NCI-H2227 treated with DMSO at 0.1 percent for 48 hours (cell line): ENCODE data around the gene BCL7C.

Experiments used
- DNase-seq: peaks from one replicate; lab custom pipeline; 2025; lab: John Stamatoyannopoulos, UW

The BCL7C gene

DNA sequence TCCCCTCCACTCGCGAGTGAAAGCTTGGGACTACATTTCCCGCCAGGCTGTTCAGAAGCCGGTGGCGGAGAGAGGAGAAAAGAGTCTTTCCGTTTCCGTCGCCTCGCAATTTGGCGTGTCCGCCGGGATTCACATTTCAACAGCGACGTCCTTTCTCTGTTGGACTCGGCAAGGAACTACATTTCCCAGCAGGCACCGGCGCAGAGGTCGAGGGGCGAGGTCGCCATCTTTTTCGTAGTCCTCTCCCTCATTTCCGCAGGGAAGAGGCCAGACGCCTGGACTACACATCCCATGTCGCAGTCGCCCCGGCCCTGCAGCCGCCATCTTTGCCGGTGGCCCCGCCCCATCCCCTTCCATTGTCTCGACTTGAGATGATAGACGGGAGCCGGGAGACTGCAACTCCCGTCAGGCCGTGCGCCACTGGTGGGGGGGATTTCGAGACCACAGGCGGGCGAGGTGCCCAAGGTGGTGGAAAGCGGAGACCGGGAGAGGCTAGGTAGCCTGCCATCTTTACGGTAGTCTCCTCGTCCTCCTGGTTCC, 28.6 kb upstream of the BCL7C start:
- DNase-seq = peak; percentile 99

- peak; percentile 90 for DNase-seq
These were observed 28.0 kb upstream of the BCL7C start for GRCh38 chr16:30921748-30922419.

DNA sequence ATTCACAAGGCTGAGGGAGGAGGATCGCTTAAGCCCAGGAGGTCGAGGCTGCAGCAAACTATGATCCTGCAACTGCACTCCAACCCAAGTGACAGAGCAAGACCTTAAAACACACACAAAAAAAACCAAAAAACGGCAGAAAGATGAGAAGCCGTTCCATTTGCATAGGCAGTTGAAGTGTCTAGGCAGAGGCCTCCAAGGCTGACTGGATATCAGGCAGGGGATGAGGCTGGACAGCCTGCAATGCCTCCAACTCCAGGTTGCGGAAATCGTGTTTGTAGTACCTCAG, 27.5 kb upstream of the BCL7C start:
- no peak for DNase-seq

GRCh38 chr16:30920891-30921290, 27.0 kb upstream of the BCL7C start:
- no peak for DNase-seq

DNA sequence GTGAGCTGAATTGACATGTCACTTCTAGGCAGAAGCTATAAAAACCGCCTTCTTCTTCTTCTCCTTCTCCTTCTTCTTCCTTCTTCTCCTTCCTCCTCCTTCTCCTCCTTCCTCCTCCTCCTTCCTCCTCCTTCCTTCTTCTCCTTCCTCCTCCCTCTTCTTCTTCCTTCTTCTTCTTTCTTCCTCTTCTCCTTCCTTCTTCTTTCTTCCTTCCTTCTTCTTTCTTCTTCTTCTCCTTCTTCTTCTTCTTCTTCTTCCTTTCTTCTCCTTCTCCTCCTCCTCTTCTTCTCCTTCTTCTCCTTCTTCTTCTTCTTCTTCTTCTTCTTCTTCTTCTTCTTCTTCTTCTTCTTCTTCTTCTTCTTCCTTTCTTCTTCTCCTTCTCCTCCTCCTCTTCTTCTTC, 24.7 kb upstream of the BCL7C start:
- DNase-seq = no peak

DNA sequence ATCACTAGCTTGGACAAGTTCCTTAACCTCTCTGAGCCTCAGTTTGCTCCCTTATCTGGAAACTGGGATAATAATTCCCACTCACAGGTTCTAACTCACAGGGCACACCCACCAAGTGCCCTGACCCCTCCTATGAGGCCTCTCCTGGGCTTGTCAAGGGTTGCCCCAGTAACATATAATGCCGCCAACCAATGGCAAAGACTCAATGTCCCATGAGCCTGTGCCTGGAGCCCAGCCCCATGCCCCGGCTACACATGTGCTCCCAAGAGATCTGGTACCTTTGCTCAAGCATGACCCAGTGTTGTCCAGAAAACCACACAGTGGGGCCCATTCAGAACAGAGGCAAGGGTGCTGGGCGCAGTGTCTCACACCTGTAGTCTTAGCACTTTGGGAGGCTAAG, 21.0 kb upstream of the BCL7C start:
- DNase-seq = no peak

GRCh38 chr16:30912794-30913412, 19.0 kb upstream of the BCL7C start:
- no peak for DNase-seq

DNA sequence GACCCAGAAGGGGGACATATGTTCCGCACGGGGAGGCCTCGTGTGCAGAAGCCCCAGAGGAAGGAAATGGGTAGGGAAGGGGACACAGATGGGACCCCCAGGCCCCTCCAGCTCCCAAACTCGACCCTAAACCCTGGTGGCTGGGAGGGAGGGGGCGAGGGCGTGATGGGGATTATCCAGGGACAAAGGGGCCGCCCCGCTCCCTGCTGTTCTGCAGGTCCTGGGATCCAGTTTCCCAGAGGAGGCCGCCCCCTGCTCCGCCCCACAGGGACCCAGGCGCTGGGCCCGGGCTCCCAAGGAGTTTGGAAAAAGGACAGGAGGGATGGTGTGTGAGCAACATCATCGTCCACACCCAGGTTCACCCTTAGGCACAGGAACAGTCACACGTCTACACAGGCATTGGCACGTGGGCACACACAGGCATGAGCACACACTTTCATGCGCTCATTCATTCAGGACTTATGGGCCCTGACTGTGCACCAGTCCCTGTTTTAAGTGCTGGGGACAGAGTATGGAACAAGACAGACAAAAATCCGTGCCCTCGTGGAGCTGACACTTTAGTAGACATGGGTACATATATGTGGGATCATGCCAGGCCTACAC, 16.7 kb upstream of the BCL7C start:
- no peak for DNase-seq

GRCh38 chr16:30907064-30907463, 13.2 kb upstream of the BCL7C start:
- DNase-seq = no peak

DNA sequence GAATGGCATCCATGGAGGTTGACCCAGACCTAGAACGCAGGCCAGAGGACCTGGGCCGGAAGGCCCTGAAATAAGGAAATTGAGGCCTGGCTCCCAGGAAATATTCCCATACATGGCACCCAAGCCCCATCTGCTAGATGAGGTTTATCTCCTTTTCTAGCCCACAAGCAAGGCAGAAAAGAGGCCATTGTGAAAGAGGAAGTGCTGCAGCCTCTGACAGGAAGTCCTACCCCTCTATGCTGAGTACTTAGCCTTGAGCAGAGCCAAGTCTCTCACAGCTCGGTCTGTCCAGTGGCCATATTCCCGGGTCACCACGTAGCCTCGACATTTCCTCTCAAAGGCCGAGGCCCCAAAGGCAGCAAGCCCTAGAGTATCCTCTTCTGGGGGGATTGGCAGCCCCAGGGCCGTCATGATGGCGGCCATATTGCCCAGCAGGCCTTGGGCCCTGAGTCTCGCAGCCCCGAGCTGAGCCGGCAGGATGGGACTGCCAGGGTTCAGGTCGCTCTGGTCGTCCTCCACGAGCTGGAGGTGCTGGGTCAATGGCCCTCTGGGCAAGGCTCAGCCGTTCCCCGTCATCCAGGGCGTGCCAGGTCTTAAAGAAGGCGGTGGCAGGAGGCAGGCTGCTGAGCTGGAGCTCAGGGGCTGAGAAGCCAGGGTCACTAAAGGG, 10.4 kb upstream of the BCL7C start:
- no peak for DNase-seq

DNA sequence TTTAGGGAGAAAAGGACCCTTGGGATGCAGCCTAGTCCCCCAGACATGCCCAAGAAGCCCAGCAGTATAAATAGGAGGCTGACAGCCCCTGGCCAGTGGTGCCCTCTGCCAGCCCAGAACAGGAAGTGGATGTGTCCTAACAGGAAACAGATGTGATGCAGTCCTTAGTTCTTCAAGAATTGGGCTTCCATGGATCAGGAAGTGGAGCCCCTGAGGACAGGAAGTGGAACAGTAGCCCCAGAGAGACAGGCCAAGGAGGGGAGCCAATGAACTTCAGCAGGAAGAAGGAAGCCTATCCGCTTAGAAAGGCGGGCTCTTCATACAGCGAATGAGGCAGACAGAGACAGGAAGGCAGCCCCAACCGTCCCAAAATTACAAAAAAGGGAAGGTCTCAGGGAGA, 9.7 kb upstream of the BCL7C start:
- no peak for DNase-seq

GRCh38 chr16:30903002-30903401, 9.1 kb upstream of the BCL7C start:
- DNase-seq = no peak

DNA sequence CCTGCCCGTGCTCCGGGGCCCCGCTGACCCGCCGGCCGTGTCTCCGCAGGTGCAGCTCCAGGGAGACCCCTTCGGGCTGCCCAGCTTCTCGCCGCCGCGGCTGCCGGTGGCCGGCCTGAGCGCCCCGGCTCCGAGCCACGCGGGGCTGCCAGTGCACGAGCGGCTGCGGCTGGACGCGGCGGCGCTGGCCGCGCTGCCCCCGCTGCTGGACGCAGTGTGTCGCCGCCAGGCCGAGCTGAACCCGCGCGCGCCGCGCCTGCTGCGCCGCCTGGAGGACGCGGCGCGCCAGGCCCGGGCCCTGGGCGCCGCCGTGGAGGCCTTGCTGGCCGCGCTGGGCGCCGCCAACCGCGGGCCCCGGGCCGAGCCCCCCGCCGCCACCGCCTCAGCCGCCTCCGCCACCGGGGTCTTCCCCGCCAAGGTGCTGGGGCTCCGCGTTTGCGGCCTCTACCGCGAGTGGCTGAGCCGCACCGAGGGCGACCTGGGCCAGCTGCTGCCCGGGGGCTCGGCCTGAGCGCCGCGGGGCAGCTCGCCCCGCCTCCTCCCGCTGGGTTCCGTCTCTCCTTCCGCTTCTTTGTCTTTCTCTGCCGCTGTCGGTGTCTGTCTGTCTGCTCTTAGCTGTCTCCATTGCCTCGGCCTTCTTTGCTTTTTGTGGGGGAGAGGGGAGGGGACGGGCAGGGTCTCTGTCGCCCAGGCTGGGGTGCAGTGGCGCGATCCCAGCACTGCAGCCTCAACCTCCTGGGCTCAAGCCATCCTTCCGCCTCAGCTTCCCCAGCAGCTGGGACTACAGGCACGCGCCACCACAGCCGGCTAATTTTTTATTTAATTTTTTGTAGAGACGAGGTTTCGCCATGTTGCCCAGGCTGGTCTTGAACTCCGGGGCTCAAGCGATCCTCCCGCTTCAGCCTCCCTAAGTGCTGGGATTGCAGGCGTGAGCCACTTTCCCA, 8.4 kb upstream of the BCL7C start:
- DNase-seq = no peak

DNA sequence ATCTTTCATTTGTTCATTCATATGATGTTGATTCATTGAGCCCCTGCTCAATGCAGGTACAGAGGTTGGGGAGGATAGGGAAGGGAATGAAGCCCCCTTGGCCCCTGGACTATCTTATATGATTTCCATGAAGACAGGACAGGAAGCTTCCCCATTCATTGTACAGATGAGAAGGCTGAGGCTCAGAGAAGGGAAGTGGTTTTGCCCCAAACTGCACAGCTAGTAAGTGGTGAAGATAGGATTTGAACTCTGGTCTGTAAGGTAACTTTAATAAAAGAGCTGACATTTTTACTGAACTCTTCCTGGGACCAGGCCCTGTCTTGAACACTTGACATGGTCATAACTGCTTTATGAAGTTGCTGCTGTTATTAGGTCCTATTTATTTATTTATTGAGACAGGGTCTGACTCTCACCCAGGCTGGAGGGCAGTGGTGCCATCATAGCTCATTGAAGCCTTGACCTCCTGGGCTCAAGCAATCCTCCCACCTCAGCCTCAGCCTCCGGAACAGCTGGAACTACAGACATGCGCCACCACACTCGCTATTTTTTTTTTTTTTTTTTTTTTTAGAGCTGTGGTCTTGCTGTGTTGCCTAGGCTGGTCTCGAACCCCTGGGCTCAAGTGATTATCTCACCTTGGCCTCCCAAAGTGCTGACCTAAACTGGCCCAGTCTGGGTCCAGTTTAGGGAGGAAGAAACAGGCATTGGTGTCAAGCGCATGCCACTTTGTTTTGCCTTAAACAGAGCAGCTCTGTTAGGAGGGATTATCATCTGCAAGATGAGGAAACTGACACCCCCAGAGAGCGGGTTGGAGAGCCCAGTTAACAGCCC, 7.5 kb upstream of the BCL7C start:
- DNase-seq = no peak

DNA sequence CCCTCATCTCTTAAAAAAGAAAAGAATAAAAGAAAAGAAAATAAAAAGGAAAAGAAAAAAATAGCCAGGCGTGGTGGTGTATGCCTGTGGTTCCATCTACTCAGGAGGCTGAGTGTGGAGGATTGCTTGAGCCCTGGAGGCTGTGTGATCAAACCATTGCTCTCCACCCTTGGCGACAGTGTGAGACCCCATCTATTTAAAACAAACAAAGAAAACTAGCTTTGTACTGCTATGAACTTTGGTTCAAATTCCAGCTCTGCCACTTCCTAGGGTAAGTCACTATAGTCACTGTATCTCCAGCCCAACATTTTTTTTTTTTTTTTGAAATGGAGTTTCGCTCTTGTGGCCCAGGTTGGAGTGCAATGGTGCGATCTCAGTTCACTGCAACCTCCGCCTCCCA, 6.7 kb upstream of the BCL7C start:
- DNase-seq = no peak

GRCh38 chr16:30899794-30900193, 5.9 kb upstream of the BCL7C start:
- DNase-seq = no peak

DNA sequence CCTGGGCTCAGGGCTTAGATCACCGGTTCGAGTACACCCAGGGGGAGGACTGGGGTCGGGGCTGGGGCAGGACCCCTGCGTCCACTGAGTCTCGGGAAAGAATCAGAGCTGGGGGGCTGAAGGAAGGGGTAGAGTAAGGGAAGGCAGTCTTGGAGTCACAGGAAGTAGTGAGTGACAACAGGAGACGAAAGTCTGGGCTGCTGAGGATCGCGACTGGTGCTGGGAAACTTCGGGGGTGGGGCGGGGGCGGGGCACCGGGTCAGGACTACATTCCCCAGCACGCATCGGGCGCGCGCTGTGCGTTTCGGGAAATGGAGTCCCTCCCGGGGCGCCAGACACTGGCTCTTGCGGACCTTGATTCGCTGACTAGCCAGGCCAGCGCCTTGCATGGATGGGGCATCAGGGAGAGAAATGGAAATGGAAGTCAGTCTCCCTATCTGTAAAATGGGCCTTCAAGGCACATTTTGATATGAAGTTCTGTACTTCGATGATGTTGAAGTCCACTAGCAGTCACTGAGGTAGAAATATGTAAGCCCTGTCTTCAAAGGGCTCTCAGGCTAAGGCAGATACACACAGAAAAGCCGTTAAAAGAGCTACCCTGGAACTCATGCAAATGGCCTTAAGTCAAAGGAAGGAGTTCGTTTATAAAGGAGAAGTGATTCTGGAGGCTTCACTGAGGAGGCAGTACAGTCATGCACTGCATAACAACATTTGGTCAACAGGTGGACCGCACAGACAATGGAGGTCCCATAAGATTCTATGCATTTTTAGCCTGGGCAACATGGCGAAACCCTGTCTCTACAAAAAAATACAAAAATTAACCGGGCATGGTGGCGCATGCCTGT, 3.2 kb upstream of the BCL7C start:
- DNase-seq = peak; percentile 77

DNA sequence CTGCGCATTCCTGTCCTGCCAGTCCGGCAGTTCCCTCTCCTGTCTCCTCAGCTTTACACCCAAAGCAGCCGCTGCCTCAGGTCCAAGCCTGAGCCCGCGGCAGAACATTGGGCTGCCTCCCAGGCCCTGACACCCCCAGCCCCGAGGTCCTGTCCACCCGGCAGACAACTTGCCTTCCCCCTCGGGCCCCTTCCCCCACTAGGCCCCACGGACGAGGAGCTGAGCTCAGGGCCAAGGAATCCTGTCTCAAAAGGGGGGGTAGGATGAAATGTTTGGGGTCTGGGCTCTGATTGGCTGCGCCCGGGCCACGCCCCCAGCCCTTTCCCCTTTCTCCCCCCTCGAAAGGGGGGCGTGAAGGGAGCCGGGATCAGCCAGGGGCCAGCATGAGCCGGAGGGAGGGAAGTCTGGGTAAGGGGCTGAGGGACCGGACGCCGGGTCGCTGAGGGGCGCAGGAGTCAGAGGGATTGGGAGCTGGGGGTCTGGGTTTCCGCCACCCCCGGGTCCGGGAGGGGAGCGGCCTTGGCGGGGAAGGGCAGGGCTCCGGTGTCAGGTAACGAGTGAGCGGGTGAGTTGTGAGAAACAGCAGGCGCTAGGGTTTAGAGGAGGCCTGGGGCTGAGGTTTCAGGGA, 2.5 kb upstream of the BCL7C start, which contains the start of gene CTF1:
Gene CTF1 (plus strand): TSS at position 354 of the 628 bp plus-strand sequence. CDS start 30 bp downstream, at position 384.
- no peak for DNase-seq

DNA sequence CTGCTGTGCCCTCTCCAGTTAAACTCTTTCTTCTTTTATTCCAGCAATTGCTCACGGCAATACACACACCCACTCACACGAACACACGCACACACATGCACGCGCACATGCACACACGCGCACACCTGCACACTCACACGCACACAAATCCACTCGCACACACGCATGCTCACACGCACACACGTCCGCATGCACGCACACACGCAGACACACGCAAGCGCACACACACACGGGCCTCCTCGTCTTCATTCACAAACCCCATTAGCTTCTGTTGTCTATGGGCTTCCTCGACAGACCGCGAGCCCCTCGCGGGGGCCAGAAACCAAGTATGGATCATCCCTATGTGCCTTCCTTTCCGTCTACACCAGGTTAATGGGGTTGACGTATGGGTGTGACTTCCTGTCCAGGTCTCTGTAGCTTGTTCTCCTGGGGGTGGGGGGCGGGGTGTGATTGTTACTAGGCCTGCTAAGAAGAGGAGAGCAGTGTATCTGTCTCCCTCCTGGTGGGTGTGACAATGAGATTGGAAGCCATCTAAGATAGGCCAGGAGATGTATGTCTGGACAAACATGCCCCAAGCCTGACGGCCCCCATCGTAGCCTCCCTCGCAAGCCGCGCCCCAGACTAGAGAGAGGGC, 1.9 kb upstream of the BCL7C start:
- DNase-seq = no peak
